RPMI7951 (cell line): ENCODE results near the gene KIR3DL1. TPM values are rescaled to one million over a fixed set of nuclear protein-coding genes. Genes with fewer than 3 reads are reported as not detected.
"Not testable (repeated sequence)": the region's sequence is repeated elsewhere in the genome, so short reads cannot be mapped to it uniquely, and the experiment has no call there.

ENCODE experiments used
- DNase-seq: peaks from one replicate; pipeline ENCODE4 v3.0.0-alpha.2; 2012; ENCODE audit warnings: low read depth
- total RNA-seq: library from RNA; depleted of rRNA; stranded (reverse); fragments of >200 nt; shearing (Covaris generic); gene quantifications from 2 replicates; pipeline ENCODE4 v1.2.3, GENCODE V29; 2014

The KIR3DL1 gene
- total RNA-seq, 1 experiment from 2014 or later = not detected

DNA sequence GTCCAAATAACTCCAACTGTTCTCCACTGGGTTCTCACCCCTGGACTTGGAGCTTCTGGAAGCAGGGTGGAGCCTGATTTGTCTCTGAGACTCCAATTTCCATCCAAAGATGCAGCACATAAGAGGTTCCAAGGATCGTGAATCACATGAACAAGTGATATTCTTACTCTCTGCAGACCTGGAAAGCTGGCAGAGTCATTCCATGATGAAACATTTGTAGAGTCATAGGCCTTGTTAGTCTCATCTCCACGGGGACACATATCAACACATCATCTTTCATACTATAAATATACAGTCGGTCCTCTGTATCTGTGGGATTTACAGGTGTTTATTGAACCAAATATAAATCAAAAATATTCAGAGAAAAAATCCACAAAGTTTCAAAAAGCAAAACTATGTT lies 1.7 kb upstream of the KIR3DL1 start:
- not testable (repeated sequence) for DNase-seq

DNA sequence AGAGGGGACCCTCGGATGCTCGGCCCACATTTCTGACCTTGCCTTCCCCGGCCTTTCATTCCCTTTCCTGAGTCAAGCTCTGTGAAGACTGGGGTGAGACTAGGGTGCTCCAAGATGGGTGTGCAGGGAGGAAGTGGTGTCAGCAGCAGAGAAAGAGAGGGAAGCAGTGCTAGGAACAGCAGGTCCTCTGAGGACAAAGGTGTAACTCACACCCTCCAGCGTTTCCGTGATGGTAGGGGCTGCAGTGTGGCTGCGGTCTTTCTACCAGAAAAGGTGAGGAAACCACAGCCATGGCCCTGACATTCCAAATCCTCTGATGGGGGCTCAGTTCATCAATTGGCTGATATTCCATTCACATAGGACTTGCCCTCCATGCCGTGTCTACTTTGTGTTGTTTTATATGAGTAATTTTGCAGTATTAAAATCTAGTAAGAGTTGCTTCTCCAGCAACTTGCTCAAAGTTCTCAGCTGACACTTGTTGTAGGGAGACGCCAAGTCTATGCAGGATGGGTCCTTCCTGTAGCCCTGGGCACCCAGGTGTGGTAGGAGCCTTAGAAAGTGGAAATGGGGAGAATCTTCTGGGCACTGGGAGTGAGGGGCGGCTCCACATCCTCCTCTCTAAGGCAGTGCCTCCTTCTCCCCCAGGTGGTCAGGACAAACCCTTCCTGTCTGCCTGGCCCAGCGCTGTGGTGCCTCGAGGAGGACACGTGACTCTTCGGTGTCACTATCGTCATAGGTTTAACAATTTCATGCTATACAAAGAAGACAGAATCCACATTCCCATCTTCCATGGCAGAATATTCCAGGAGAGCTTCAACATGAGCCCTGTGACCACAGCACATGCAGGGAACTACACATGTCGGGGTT lies 1.6 kb downstream of the KIR3DL1 start:
- DNase-seq = no peak

DNA sequence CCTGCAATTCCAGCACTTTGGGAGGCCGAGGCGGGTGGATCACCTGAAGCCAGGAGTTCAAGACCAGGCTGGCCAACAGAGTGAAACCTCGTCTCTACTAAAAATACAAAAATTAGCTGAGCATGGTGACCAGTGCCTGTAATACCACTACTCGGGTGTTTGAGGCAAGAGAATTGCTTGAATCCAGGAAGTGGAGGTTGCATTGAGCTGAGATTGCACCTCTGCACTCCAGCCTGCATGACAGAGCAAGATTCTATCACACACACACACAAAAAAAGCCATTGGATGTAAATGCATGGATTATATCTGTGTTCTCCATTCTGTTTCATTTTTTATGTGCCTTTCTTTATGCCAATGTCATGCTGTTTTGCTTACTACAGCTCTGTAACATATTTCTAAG lies 8.1 kb downstream of the KIR3DL1 start:
- DNase-seq = not testable (repeated sequence)

DNA sequence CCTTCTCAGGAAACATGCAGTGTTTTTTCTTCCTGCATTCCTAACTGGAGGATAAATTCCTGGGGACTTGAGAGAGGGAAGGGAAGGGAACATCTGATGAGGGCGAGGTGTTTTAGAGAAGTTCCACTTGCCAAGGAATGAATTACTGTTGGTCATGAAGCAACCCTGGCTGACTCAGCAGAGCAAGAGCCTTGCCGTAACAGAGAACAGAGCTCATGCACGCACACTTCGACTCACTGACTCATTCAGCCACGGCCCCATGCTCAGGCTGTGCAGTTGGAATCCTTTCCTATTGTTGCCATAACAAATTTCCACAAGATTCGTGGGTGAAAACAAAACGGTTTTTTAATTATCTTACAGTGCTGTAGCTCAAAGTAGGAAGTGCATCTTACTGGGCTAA lies 9.1 kb downstream of the KIR3DL1 start:
- peak; percentile 10 for DNase-seq

DNA sequence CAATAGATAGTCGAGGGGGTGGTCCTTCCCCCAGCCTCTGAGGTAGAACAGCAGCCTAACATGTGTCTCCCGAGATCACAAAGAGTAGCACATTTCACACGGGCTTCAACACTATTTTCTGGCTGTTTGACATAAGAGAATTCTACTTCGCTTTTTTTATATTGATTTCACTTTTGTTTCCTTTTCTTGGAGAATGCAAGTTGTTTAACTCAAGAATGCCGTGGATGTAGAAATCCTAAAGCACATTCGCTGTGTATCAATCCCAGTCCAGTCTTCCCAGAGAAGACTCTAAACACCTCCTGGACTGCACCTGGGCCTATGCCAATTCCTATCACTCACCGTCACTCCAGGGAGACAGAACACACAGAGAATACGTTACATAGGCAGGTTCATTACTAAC lies 11.8 kb downstream of the KIR3DL1 start:
- not testable (repeated sequence) for DNase-seq

DNA sequence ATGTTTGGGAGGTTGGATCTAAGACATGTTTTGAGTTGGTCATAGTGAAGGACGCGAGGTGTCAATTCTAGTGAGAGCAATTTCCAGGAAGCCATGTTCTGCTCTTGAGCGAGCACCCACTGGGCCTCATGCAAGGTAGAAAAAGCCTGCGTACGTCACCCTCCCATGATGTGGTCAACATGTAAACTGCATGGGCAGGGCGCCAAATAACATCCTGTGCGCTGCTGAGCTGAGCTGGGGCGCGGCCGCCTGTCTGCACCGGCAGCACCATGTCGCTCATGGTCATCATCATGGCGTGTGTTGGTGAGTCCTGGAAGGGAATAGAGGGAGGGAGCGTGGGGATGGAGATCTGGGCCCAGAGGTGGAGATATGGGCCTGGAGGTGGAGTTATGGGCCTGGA lies 16.2 kb downstream of the KIR3DL1 start, which contains the start of gene KIR2DS4:
TSS of gene KIR2DS4 (plus strand) at position 181 of the 400 bp plus-strand sequence.
- not testable (repeated sequence) for DNase-seq

DNA sequence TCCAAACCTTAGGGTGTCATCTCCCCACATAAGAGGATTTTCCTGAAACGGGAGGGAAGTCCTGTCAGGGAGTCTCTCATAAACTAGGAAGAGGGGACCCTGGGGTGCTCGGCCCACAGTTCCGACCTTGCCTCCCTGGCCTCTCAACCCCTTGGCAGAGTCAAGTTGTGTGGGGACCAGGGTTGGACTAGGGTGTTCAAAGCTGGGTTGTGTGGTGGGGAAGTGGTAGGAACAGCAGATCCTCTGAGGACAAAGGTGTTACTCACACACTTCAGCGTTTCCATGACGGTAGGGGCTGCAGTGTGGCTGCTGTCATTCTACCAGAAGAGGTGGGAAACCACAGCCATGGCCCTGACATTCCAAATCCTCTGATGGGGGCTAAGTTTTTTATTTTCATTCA lies 18.9 kb downstream of the KIR3DL1 start:
- not testable (repeated sequence) for DNase-seq

DNA sequence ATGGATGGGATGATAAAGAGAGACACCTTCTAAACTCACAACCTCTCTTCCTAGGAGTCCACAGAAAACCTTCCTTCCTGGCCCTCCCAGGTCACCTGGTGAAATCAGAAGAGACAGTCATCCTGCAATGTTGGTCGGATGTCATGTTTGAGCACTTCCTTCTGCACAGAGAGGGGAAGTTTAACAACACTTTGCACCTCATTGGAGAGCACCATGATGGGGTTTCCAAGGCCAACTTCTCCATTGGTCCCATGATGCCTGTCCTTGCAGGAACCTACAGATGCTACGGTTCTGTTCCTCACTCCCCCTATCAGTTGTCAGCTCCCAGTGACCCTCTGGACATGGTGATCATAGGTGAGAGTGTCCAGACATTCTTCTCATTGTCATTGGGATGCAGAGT lies 21.3 kb downstream of the KIR3DL1 start:
- DNase-seq = not testable (repeated sequence)

DNA sequence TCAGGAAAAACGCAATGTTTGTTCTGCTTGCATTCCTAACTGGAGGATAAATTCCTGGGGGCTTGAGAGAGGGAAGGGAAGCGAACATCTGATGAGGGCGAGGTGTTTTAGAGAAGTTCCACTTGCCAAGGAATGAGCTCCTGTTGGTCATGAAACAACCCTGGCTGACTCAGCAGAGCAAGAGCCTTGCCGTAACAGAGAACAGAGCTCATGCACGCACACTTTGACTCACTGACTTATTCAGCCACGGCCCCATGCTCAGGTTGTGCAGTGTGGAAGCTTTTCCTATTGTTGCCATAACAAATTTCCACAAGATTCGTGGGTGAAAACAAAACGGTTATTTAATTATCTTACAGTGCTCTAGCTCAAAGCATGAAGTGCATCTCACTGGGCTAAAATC lies 26.9 kb downstream of the KIR3DL1 start:
- not testable (repeated sequence) for DNase-seq

DNA sequence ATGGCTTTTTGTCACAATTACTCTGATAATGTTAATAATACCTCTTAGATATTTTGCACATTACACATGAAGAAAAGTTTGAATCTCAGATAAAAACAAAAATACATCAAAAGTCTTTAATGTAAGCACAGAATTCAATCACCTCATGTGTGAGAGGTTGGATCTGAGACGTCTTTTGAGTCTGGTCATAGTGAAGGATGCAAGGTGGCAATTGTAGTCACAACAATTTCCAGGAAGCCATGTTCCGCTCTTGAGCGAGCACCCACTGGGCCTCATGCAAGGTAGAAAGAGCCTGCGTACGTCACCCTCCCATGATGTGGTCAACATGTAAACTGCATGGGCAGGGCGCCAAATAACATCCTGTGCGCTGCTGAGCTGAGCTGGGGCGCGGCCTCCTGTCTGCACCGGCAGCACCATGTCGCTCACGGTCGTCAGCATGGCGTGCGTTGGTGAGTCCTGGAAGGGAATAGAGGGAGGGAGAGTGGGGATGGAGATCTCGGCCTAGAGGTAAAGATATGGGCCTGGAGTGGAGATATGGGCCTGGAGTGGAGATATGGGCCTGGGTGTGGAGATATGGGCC lies 33.9 kb downstream of the KIR3DL1 start, which contains the start of gene KIR3DL2:
TSS of gene KIR3DL2 (plus strand) at position 383 of the 580 bp plus-strand sequence. CDS start at position 416, 33 bp downstream.
- DNase-seq = not testable (repeated sequence)

DNA sequence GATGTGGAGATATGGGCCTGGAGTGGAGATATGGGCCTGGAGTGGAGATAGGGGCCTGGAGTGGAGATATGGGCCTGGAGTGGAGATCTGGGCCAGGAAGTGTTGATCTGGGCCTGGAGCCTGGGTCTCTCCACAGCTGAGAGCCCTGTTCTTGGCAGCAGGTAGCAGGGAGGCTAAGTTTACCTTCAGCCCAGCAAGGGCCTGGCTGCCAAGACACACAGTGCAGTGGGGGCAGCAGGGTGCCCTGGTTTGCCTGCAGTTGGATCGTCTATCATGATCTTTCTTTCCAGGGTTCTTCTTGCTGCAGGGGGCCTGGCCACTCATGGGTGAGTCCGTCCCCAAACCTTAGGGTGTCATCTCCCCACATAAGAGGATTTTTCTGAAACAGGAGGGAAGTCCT lies 34.7 kb downstream of the KIR3DL1 start:
- DNase-seq = no peak

DNA sequence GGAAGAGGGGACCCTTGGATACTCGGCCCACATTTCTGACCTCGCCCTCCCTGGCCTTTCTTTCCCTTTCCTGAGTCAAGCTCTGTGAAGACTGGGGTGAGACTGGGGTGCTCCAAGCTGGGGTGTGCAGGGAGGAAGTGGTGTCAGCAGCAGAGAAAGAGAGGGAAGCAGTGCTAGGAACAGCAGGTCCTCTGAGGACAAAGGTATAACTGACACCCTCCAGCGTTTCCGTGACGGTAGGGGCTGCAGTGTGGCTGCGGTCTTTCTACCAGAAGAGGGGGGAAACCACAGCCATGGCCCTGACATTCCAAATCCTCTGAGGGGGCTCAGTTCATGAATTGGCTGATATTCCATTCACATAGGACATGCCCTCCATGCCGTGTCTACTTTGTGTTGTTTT lies 35.1 kb downstream of the KIR3DL1 start:
- no peak for DNase-seq

DNA sequence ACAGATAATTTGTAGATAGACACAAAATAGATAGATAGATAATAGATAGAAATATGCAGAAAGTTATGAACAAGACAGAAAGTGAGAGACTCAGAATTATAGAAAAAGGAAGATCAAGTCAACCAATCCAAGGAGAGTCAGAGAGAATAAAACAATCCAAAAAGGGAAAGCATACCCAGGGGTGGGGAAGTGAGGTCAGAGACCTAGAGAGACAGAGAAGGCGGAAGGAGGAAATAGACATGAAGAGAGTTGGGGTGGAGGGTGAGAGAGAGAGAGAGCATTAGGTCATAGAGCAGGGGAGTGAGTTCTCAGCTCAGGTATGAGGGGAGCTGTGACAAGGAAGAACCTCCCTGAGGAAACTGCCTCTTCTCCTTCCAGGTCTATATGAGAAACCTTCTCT lies 39.0 kb downstream of the KIR3DL1 start:
- DNase-seq = not testable (repeated sequence)

DNA sequence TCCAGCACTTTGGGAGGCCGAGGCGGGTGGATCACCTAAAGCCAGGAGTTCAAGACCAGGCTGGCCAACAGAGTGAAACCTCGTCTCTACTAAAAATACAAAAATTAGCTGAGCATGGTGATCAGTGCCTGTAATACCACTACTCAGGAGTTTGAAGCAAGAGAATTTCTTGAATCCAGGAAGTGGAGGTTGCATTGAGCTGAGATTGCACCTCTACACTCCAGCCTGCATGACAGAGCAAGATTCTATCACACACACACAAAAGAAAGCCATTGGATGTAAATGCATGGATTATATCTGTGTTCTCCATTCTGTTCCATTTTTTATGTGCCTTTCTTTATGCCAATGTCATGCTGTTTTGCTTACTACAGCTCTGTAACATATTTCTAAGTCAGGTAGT lies 42.2 kb downstream of the KIR3DL1 start:
- not testable (repeated sequence) for DNase-seq

DNA sequence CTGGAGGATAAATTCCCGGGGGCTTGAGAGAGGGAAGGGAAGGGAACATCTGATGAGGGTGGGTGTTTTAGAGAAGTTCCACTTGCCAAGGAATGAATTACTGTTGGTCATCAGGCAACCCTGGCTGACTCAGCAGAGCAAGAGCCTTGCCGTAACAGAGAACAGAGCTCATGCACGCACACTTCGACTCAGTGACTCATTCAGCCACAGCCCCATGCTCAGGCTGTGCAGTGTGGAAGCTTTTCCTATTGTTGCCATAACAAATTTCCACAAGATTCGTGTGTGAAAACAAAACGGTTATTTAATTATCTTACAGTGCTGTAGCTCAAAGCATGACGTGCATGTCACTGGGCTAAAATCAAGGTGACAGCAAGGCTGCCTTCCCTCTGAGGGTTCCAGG lies 43.2 kb downstream of the KIR3DL1 start:
- DNase-seq = peak; percentile 42

DNA sequence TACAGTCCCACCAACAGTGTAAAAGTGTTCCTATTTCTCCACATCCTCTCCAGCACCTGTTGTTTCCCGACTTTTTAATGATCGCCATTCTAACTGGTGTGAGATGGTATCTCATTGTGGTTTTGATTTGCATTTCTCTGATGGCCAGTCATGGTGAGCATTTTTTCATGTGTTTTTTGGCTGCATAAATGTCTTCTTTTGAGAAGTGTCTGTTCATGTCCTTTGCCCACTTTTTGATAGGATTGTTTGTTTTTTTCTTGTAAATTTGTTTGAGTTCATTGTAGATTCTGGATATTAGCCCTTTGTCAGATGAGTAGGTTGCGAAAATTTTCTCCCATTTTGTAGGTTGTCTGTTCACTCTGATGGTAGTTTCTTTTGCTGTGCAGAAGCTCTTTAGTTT lies 47.2 kb downstream of the KIR3DL1 start:
- not testable (repeated sequence) for DNase-seq

DNA sequence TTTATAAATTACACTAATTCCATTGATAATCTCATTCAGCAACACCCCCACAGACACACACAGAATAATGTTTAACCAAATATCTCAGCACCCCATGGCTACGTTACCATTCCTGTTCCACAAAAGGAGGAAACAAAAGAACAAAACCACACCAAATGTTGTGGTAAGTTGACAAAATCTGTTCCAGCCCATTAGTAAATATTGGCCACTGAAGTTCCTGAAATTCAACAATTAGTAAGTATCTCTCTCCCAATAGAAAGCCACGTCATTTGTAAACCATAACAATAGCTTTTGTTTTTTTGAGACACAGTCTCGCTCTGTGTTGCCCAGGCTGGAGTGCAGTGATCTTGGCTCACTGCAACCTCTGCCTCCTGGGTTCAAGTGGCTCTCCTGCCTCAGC lies 55.4 kb downstream of the KIR3DL1 start:
- DNase-seq = no peak

DNA sequence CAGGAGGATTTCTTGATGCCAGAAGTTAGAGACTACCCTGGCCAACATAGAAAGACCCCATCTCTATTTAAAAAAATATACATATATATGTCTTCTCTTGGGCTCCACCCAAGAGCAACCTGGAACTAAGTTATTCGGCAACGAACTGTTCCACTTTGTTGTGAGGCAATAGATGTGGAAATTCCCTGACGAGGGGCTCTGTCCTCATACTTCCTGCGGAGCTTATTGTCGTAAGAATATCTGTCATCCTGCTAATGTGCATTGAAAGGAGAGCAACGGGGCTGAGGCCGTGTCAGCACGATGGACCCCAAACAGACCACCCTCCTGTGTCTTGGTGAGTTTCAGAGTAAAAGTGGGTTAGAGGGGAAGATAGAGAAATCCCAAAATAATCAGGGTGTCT lies 57.7 kb downstream of the KIR3DL1 start, which contains the start of gene FCAR:
TSS of gene FCAR (plus strand) at position 246 of the 400 bp plus-strand sequence. CDS start at position 301, 55 bp downstream.
- DNase-seq = no peak

DNA sequence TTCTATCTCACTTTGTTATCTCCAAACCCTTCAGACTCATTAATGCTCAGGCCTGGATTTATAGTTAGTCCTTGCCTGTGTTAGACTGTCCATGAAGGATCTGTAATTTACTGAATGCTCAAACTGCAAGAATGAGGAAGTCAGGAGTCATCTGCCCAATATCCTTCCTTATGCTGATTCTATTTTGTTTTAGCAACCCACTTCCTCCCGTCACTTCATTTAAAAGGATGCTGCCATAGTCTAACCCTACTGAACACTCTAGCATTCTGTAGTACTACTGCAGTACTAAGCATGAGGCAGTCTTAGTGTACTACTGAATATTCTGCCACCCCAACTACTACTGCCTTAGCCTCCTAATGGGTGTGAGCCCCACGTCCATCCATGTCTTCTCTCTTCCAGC lies 59.2 kb downstream of the KIR3DL1 start:
- DNase-seq = no peak

DNA sequence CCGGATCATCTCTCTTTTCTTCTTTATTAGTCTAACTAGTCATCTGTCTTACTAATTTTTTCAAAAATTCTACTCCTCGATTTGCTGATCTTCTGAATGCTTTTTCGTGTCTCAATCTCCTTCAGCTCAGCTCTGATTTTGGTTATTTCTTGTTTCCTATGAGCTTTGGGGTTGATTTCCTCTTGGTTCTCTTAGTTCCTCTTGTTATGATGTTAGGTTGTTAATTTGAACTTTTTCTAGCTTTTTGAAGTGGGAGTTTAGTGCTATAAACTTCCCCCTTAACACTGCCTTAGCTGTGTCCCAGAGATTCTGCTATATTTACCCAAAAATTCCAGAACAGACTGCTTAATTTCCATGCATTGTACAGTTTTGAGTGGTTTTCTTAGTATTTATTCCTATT lies 61.2 kb downstream of the KIR3DL1 start:
- DNase-seq = no peak
